ENCODE results near the gene ERMP1.

The ERMP1 gene

DNA sequence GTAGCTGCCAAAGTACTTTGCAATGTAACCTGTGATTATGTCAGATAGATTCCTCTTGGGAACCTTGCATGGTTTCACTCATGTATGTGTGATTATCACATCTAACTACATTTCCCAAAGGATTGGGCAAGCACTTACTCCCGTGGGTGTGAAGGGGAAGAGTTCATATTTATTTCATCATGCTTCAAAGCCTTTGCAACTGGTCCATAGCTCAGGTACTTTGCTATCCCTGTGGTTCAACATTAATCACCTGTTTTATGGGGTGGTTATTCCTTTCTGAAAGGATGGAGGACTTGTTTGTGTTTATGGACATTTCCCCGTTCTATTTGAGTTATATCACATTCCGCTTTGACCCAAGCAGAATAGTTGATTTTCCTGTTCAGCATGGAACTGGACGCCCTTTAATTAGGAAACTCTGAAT is 13.6 kb upstream of the ERMP1 start:
- TF ChIP-seq JUND (IDR thresholded peaks at IDR 0.05; ENCODE audit: low read depth): no peak
- in situ Hi-C loops (cut with HindIII; ENCODE audit: low pct_unique_long_range_greater_than_20kb, low sequenced_read_pairs): no loop called here

DNA sequence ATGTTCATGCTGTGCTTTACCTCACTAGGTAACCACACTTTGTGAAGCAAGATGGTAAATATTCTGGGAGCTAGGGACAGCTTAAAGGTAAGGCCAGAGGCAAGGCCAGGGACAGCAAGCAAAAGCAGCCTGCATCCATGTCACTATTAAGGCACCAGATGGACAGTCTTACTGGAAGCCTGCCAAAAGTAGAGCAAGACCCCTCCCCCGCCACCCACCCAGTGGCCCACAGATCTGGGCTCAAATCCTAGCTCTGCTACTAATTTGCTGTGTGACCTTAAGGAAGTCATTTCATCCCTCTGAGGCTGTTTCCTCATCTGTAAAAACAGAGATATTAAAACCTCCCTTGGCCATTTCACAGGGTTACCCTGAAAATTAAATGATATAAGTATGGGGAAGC is 13.2 kb upstream of the ERMP1 start:
- in situ Hi-C loops (cut with HindIII; ENCODE audit: low pct_unique_long_range_greater_than_20kb, low sequenced_read_pairs): no loop called here
- TF ChIP-seq JUND (IDR thresholded peaks at IDR 0.05; ENCODE audit: low read depth): no peak
- no peak for DNase-seq (ENCODE audit: low read depth in 1 of 2, low spot score in 1 of 2)

More for the DNA sequence above, 13.6 kb upstream of the ERMP1 start:
- DNase-seq (ENCODE audit: low read depth in 1 of 2, low spot score in 1 of 2): peak in 1 of 2 experiments; percentile 64

DNA sequence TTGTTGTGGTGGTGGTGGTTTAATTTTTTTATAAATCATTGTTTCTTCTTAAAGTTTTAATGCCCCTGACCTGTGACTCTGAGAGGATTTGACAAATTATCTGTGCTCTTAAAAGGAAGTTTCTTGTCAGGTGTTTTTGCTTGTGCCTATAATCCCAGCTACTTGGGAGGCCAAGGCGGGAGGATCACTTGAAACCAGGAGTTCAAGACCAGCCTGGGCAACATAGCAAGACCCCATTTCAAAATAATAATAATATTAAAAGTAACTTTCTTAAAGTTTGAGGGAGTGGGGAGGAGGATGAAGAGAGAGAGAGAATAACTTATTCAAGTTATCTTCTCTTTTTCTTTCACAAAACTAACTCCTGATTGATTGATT is 12.2 kb upstream of the ERMP1 start:
- in situ Hi-C loops (cut with HindIII; ENCODE audit: low pct_unique_long_range_greater_than_20kb, low sequenced_read_pairs): no loop called here
- no peak for TF ChIP-seq JUND (IDR thresholded peaks at IDR 0.05; ENCODE audit: low read depth)
- no peak for DNase-seq (ENCODE audit: low read depth in 1 of 2, low spot score in 1 of 2)

DNA sequence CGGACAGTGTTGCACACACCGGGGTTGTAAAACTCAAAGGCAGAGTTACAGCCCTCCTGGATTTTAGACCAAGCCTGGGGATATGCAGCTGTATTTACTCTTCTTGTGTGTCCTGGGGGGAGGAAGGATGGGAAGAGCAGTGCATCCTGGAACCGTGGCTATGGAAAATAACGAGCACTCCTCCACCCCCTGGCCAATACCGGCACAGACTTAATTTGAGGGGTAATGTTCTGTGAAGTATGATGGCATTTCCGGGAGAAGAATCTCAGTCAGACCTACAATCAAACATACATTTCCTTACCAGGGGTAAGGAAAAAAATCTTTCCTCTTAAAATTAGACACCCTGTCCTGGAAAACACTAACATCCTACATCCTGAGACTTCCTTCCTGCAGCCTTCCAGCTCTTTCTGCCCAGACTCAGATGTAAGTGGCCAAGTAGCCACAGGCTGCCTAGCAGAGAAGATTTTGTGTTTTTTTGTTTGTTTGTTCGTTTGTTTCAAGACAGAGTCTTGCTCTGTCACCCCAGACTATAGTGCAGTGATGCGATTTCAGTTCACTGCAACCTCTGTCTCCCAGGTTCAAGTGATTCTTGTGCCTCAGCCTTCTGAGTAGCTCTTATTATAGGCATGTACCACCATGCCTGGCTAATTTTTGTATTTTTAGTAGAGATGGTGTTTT is 11.0 kb upstream of the ERMP1 start:
- peak in 1 of 2 experiments; percentile 96 for DNase-seq (ENCODE audit: low read depth in 1 of 2, low spot score in 1 of 2)
- no peak for TF ChIP-seq JUND (IDR thresholded peaks at IDR 0.05; ENCODE audit: low read depth)
- in situ Hi-C loops (cut with HindIII; ENCODE audit: low pct_unique_long_range_greater_than_20kb, low sequenced_read_pairs): no loop called here

DNA sequence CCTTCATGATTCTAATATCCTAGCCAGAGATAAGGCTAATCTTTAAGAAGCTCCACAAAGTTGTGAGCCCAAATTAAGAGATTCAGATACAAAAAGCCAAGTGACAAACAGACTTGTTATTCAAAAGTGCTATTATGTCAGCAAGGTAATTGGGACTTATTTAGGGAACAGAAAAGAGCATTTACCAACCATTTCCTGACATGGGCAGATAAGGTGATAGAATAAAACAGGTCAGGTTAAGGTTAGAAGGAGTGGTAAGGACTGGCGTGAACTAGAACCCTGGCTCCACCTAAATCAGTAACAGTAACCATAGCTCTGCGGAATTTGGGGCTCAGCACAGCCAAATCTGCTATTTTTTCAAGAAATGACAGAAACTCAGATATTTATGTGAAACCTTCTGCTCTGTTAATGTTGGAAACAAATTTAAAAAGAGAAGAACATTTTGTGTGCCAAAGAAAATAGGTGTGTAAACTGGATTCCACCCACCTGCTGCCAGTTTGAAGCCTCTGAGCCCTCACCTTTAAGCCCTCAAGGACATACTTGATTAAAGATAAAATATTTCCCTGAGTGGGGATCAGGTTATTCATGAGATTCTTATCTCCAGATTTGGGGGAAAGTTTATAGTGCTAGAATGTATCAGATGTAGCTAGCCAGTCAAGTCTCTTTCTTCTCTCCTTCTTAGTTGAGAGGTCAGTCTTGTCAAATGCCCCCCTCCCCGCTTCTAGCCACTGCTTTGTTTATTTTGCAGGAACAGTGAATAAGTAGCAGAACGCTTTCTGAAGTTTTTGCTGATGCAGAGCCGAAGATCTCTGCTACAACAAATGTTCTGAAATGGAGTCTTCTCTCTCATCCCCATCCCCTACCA is 10.2 kb upstream of the ERMP1 start:
- in situ Hi-C loops (cut with HindIII; ENCODE audit: low pct_unique_long_range_greater_than_20kb, low sequenced_read_pairs): no loop called here
- no peak for TF ChIP-seq JUND (IDR thresholded peaks at IDR 0.05; ENCODE audit: low read depth)
- DNase-seq (ENCODE audit: low read depth in 1 of 2, low spot score in 1 of 2): no peak

DNA sequence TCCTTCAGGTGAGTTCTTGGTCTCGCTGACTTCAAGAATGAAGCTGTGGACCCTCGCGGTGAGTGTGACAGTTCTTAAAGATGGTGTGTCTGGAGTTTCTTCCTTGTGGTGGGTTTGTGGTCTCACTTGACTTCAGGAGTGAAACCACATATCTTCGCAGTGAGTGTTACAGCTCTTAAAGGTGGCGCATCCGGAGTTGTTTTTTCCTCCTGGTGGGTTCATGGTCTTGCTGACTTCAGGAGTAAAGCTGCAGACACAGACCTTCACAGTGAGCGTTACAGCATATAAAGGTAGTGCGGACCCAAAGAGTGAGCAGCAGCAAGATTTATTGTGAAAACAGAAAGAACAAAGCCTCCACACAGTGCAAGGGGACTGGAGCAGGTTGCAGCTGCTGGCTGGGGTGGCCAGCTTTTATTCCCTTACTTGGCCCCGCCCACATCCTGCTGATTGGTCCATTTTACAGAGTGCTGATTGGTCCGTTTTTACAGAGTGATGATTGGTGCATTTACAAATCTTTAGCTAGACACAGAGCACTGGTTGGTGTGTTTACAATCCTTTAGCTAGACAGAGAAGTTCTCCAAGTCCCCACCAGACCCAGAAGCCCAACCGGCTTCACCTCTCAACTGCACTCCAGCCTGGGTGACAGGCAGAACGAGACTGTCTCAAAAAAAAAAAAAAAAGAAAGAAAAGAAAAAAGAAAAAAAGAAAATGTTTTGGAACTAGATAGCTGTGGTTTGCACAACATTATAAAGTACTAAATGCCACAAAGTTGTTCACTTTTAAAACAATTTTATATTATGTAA is 9.1 kb upstream of the ERMP1 start:
- no peak for TF ChIP-seq JUND (IDR thresholded peaks at IDR 0.05; ENCODE audit: low read depth)
- in situ Hi-C loops (cut with HindIII; ENCODE audit: low pct_unique_long_range_greater_than_20kb, low sequenced_read_pairs): no loop called here
- DNase-seq (ENCODE audit: low read depth in 1 of 2, low spot score in 1 of 2): no peak

DNA sequence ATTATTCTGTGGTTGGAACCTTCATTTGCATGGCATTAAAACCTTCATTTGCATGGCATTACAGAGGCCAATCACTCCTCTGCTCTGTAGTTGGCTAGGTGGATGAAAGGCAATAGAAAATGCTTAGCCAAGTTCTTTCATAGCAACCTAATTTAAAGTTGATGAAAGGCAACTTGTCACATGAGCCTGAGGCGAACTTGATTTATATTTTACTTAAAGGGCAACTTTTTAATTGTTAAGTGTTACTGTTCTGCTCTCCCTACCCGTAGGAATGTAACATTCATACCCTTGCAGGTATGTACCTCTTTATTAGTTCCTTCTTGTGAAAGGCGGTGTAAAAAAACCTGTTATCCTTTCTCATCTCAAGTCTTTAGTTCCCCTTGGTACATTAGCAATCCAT is 7.9 kb upstream of the ERMP1 start:
- in situ Hi-C loops (cut with HindIII; ENCODE audit: low pct_unique_long_range_greater_than_20kb, low sequenced_read_pairs): no loop called here
- no peak for DNase-seq (ENCODE audit: low read depth in 1 of 2, low spot score in 1 of 2)

DNA sequence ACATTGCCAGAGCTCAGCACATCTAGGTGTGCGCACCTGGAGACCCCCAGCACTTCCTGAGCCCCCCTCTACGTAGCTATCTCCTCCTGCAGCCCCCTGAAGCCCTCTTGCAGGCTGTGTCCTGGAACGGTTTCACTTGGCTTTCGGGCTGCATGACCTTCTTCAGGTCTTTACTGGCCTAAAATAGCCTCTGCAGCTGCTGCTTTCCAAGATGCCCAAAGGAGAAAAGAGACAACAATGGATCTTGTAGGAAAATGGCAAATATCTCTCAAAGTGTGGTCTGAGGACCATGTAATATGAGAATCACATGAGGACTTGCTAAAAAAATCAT is 6.6 kb upstream of the ERMP1 start:
- TF ChIP-seq JUND (IDR thresholded peaks at IDR 0.05; ENCODE audit: low read depth): no peak
- in situ Hi-C loops (cut with HindIII; ENCODE audit: low pct_unique_long_range_greater_than_20kb, low sequenced_read_pairs): no loop called here
- no peak for DNase-seq (ENCODE audit: low read depth in 1 of 2, low spot score in 1 of 2)

More for the DNA sequence above, 7.9 kb upstream of the ERMP1 start:
- TF ChIP-seq JUND (IDR thresholded peaks at IDR 0.05; ENCODE audit: low read depth): no peak

DNA sequence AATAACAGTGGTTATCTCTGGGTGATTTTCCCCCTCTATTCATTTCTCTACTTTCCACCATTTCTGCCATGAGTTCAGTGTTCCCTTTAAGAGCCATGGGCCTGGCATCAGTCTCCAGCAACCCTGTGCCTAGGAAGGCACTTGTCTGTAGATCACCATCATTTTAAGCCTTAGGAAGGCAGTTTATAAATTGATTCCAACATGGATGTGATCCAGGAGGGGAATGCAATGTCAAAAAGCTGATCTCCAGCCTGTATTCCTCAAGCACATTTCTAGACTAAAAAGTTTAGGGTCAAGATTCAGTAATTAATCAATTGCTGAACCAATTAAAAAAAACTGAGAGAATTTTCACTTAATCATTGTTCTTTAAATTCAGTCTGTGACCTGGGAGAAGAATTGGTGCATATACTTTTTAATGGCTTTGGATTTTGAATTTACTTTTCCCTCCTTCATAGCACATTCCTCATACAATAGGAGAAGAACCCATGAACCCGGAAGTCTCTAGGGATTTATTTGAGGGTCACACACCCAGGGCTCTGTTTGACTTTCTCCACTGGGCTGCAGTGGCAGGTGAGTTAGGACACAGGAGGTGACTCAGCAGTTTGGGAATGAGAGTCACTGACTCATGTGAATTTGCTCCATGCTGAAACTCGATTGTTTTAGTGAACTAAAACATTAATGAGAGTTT is 6.1 kb upstream of the ERMP1 start:
- peak; percentile 36 to 92 for DNase-seq (ENCODE audit: low read depth in 1 of 2, low spot score in 1 of 2)
- no peak for TF ChIP-seq JUND (IDR thresholded peaks at IDR 0.05; ENCODE audit: low read depth)
- in situ Hi-C loops (cut with HindIII; ENCODE audit: low pct_unique_long_range_greater_than_20kb, low sequenced_read_pairs): no loop called here

DNA sequence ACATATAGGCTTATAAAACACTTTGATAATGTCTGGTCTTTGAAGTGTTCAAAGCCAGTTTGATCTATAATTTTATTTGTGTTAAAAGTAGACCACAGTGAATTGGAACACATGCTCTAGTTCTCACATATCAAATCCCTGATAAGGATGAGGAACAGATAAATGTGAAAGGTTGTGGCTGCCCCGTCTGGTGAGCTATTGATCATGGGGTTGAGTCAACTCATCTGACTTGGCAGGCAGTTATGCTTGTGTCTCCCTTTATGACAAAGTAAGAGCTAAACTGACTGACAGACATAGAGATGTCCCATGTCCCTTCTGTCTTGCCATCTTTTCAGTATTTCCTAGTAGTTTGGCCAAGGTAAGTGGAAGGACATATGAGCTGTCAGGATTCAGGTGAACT is 2.9 kb upstream of the ERMP1 start:
- no peak for TF ChIP-seq JUND (IDR thresholded peaks at IDR 0.05; ENCODE audit: low read depth)
- in situ Hi-C loops (cut with HindIII; ENCODE audit: low pct_unique_long_range_greater_than_20kb, low sequenced_read_pairs): no loop called here
- DNase-seq (ENCODE audit: low read depth in 1 of 2, low spot score in 1 of 2): no peak

DNA sequence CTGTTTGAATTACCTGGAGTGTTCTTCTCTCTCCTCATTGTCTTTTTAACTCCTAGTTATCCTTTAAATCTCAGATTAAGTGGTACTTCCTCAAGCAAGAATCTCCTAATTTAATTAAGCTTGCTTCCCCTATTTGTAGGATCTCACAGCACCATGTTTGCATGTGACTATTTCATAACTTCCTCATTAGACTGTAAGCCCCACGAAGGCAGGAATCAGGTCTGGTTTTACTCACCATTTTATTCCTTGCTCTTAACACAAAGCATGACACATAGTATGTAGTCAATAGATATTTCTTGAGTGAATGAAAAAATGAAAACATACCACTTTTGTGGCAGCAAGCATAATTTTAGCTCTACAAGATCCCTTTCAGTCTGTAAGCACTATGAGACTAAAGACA is 1.3 kb upstream of the ERMP1 start:
- in situ Hi-C loops (cut with HindIII; ENCODE audit: low pct_unique_long_range_greater_than_20kb, low sequenced_read_pairs): no loop called here
- DNase-seq (ENCODE audit: low read depth in 1 of 2, low spot score in 1 of 2): no peak
- no peak for TF ChIP-seq JUND (IDR thresholded peaks at IDR 0.05; ENCODE audit: low read depth)

DNA sequence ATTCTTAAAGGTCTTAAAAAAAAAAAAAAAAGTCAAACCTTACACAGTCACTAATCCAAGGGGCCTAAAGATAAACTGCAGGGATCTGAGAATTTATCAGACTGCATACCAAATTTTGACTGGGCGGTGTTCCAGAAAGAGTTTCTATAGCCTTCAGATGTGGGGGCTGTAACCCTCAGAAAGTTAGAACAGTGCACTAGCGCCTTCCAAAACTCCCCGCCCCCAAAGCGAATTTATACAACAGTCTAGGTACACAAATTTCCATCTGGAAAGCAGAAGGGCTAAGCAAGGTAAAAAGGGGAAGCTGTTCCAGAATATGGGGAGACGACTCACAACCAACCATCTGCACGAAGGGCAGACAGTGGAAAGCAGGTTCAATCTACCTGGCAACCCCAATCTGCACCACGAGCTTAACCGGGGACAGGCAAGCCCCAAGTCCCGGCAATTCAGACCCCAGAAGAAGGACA is 813 bp downstream of the ERMP1 start:
- no peak for DNase-seq (ENCODE audit: low read depth in 1 of 2, low spot score in 1 of 2)
- in situ Hi-C loops (cut with HindIII; ENCODE audit: low pct_unique_long_range_greater_than_20kb, low sequenced_read_pairs): no loop called here
- TF ChIP-seq JUND (IDR thresholded peaks at IDR 0.05; ENCODE audit: low read depth): no peak
